DOHH2 (cell line): Measurements from ENCODE around the gene RASA3.

Experiments used
- H3F3A ChIP-seq: fragments of 200-600 bp; sonication (generic), shearing (Covaris generic); 2 replicates; pipeline ENCODE4 v1.6.0; 2016; ENCODE audit warnings: antibody characterized with exemption, mild to moderate bottlenecking; ENCODE audit not compliant: control insufficient read depth, insufficient read depth
- H3K27ac ChIP-seq: fragments of 200-600 bp; sonication (generic); 2 replicates; pipeline ENCODE4 v1.5.1; 2014; ENCODE audit warnings: low read depth, mild to moderate bottlenecking, low read length, moderate library complexity
- H3K27me3 ChIP-seq: fragments of 200-600 bp; sonication (generic); 2 replicates; pipeline ENCODE4 v1.6.1; 2014; ENCODE audit warnings: mild to moderate bottlenecking, low read length, mixed read lengths; ENCODE audit not compliant: control insufficient read depth
- H3K36me3 ChIP-seq: fragments of 200-600 bp; sonication (generic); 2 replicates; pipeline ENCODE4 v1.6.1; 2014; ENCODE audit warnings: mild to moderate bottlenecking, low read length, moderate library complexity, mixed read lengths; ENCODE audit not compliant: control insufficient read depth
- H3K4me1 ChIP-seq: fragments of 200-600 bp; sonication (generic); 2 replicates; pipeline ENCODE4 v1.6.1; 2014; ENCODE audit warnings: mild to moderate bottlenecking, low read length, mixed read lengths; ENCODE audit not compliant: control insufficient read depth
- H3K4me2 ChIP-seq: fragments of 200-600 bp; sonication (generic); 2 replicates; pipeline ENCODE4 v1.6.0; 2014; ENCODE audit warnings: mild to moderate bottlenecking, low read length, moderate library complexity
- H3K4me3 ChIP-seq: fragments of 200-600 bp; sonication (generic); 2 replicates; pipeline ENCODE4 v1.5.1; 2014; ENCODE audit warnings: mild to moderate bottlenecking, low read length, mixed read lengths
- H3K79me2 ChIP-seq: fragments of 200-600 bp; sonication (generic); 2 replicates; pipeline ENCODE4 v1.6.1; 2014; ENCODE audit warnings: mild to moderate bottlenecking, low read length, mixed read lengths; ENCODE audit not compliant: control insufficient read depth
- H3K9me2 ChIP-seq: fragments of 200-600 bp; sonication (generic); replicated peaks from 2 replicates; pipeline ENCODE4 v1.6.1; 2014; ENCODE audit warnings: mild to moderate bottlenecking, low read length, mixed read lengths; ENCODE audit not compliant: control insufficient read depth
- H3K9me3 ChIP-seq: fragments of 200-600 bp; sonication (generic); 2 replicates; pipeline ENCODE4 v1.6.1; 2014; ENCODE audit warnings: antibody characterized with exemption, low read length, mixed read lengths; ENCODE audit not compliant: control insufficient read depth, insufficient read depth
- H4K20me1 ChIP-seq: fragments of 200-600 bp; sonication (generic); 2 replicates; pipeline ENCODE4 v1.6.0; 2014; ENCODE audit warnings: low read depth, mild to moderate bottlenecking, antibody characterized with exemption, low read length, moderate library complexity; ENCODE audit not compliant: control insufficient read depth, insufficient read depth
- CTCF ChIP-seq: fragments of 200-600 bp; sonication (generic); IDR thresholded peaks from one replicate; pipeline ENCODE4 v1.5.1; 2014; ENCODE audit warnings: antibody characterized with exemption, mild to moderate bottlenecking, low read depth, low read length; ENCODE audit not compliant: poor library complexity, severe bottlenecking
- EZH2phosphoT487 ChIP-seq: fragments of 200-600 bp; sonication (generic); IDR thresholded peaks from 2 replicates; pipeline ENCODE4 v1.6.1; 2017; ENCODE audit warnings: borderline replicate concordance, mild to moderate bottlenecking, antibody characterized with exemption, low read length, moderate library complexity, mixed read lengths

RASA3 gene

GRCh38 chr13:114056205-114057013, 76.0 kb downstream of the RASA3 start:
- Histone ChIP-seq H3K4me1 (peaks cover 14% of the 10 kb centered on the region), H4K20me1 (no peaks in the 10 kb centered on the region), H3K9me3 (no peaks in the 10 kb centered on the region), H3K27ac (no peak overlapping the region), H3K9me2 (no peaks in the 10 kb centered on the region), H3K4me2 (no peak overlapping the region), H3K4me3 (no peak overlapping the region), H3K79me2 (no peaks in the 10 kb centered on the region), H3F3A (no peaks in the 10 kb centered on the region), H3K36me3 (no peaks in the 10 kb centered on the region), H3K27me3 (0 out of 2 replicates have a peak, but pooled peaks cover 8% of the 10 kb centered on the region)
- no peak for TF ChIP-seq EZH2phosphoT487
- no peak for TF ChIP-seq CTCF

- Histone ChIP-seq H3F3A (no peaks in the 10 kb centered on the region), H3K4me3 (no peak overlapping the region), H3K27ac (no peak overlapping the region), H3K79me2 (no peaks in the 10 kb centered on the region), H3K4me2 (no peak overlapping the region), H3K36me3 (no peaks in the 10 kb centered on the region), H3K27me3 (0 out of 2 replicates have a peak, but pooled peaks cover 8% of the 10 kb centered on the region), H3K9me3 (no peaks in the 10 kb centered on the region), H4K20me1 (no peaks in the 10 kb centered on the region), H3K4me1 (peaks cover 14% of the 10 kb centered on the region), H3K9me2 (no peaks in the 10 kb centered on the region)
- TF ChIP-seq CTCF: no peak
- TF ChIP-seq EZH2phosphoT487: no peak
These were observed 76.7 kb downstream of the RASA3 start for GRCh38 chr13:114055766-114056165.

- Histone ChIP-seq H4K20me1 (no peaks in the 10 kb centered on the region), H3K4me3 (no peak overlapping the region), H3K27ac (no peak overlapping the region), H3K9me2 (no peaks in the 10 kb centered on the region), H3K9me3 (no peaks in the 10 kb centered on the region), H3K27me3 (0 out of 2 replicates have a peak, but pooled peaks cover 8% of the 10 kb centered on the region), H3F3A (no peaks in the 10 kb centered on the region), H3K4me2 (no peak overlapping the region), H3K4me1 (peaks cover 14% of the 10 kb centered on the region), H3K79me2 (no peaks in the 10 kb centered on the region), H3K36me3 (no peaks in the 10 kb centered on the region)
- TF ChIP-seq CTCF (no peak), EZH2phosphoT487 (no peak)
These were observed 77.5 kb downstream of the RASA3 start for GRCh38 chr13:114054830-114055439.
